Measurements from ENCODE around the gene MED6.

The MED6 gene

GRCh38 chr14:70618314-70618713 is 17.9 kb upstream of the MED6 start:
- Histone ChIP-seq H3K36me3 (no peaks in the 10 kb centered on the region), H4K20me1 (no peaks in the 10 kb centered on the region), H3K4me1 (no peaks in the 10 kb centered on the region), H3K9me3 (replicated peaks in 1 of 11) (no peaks in the 10 kb centered on the region), H3K4me3 (no peak overlapping the region), H3K4me2 (no peak overlapping the region), H3K27me3 (no peaks in the 10 kb centered on the region), H3K27ac (no peak overlapping the region), H3K9ac (no peak overlapping the region)
- TF ChIP-seq Cebpa-rat (IDR thresholded peaks at IDR 0.05): no peak

- H3K4me1 ChIP-seq: no peaks in the 10 kb centered on the region
- H3K27ac ChIP-seq: no peak overlapping the region
- TF ChIP-seq Cebpa-rat (IDR thresholded peaks at IDR 0.05): no peak
- no peak overlapping the region for H3K4me2 ChIP-seq
- no peak overlapping the region for H3K4me3 ChIP-seq
- no peaks in the 10 kb centered on the region for H3K36me3 ChIP-seq
- H3K9ac ChIP-seq: no peak overlapping the region
- H3K9me3 ChIP-seq (replicated peaks in 1 of 11): no peaks in the 10 kb centered on the region
- no peaks in the 10 kb centered on the region for H3K27me3 ChIP-seq
- no peaks in the 10 kb centered on the region for H4K20me1 ChIP-seq
These were observed 16.2 kb upstream of the MED6 start for GRCh38 chr14:70616646-70617045.

DNA sequence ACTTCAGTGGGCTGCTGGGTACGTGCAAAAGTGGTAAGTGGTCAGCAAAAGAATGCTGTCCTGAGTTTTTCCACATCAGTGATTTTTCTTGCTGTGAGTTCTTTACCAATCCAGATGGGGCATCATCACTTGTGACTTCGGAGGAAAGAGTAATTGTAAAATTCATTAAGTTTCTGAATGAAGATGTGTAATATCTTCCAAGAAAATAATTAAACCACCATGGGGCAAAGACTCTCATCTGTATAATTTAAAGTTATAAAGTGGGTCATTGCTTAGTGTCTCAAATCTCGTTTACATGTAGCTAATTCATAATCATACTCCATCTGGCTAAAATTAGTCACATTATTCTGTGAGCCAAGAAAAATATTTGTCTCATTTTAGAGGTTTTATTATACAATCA is 10.8 kb upstream of the MED6 start:
- Histone ChIP-seq H3K4me1 (no peaks in the 10 kb centered on the region), H3K36me3 (no peaks in the 10 kb centered on the region), H4K20me1 (no peaks in the 10 kb centered on the region), H3K27ac (no peak overlapping the region), H3K4me2 (no peak overlapping the region), H3K9me3 (replicated peaks in 1 of 11) (no peaks in the 10 kb centered on the region), H3K9ac (no peak overlapping the region), H3K4me3 (no peak overlapping the region), H3K27me3 (no peaks in the 10 kb centered on the region)
- TF ChIP-seq Cebpa-rat (IDR thresholded peaks at IDR 0.05): no peak

DNA sequence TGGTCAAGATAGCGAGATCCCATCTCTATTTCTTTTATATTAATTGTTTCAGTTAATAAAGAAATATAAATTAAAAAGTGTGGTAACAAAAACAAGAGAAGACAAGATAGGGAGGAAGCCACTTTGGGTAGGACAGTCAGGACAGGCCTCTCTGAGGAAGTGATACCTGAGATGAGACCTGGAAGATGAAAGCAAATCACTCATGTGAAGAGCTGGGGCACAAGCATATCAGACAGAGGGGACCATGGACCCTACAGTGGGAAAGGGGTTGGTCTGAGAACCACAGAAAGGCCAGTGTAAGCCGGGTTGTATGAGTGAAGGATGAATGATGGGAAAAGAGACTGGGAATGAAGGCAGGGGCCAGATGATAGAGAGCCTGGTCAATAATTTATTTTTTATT is 1.8 kb upstream of the MED6 start:
- no peaks in the 10 kb centered on the region for H3K27me3 ChIP-seq
- no peak overlapping the region for H3K9ac ChIP-seq
- TF ChIP-seq Cebpa-rat (IDR thresholded peaks at IDR 0.05): no peak
- H3K27ac ChIP-seq: no peak overlapping the region
- no peak overlapping the region for H3K4me2 ChIP-seq
- no peak overlapping the region for H3K4me3 ChIP-seq
- no peaks in the 10 kb centered on the region for H3K9me3 ChIP-seq (replicated peaks in 1 of 11)
- peaks cover 18 to 28% (median 21%) of the 10 kb centered on the region in 10 experiments for H3K4me1 ChIP-seq
- peaks cover 0 to 27% (median 22%) of the 10 kb centered on the region in 11 experiments; a peak in 17 of 22 replicates for H4K20me1 ChIP-seq
- H3K36me3 ChIP-seq: peaks cover 0 to 11% (median 6%) of the 10 kb centered on the region in 11 experiments; a peak in 8 of 22 replicates

GRCh38 chr14:70601162-70601561 is 707 bp upstream of the MED6 start:
- H3K4me2 ChIP-seq: peak overlapping the region; percentile 68 to 89 (median 80)
- peaks cover 8 to 22% (median 15%) of the 10 kb centered on the region in 11 experiments for H3K36me3 ChIP-seq
- H3K27ac ChIP-seq: peak overlapping the region in 10 of 11 experiments; percentile 61 to 78 (median 70); a peak in 18 of 22 replicates
- peak overlapping the region; percentile 48 to 91 (median 60) for H3K4me3 ChIP-seq
- H4K20me1 ChIP-seq: peaks cover 4 to 38% (median 32%) of the 10 kb centered on the region in 11 experiments; a peak in 19 of 22 replicates
- H3K27me3 ChIP-seq: no peaks in the 10 kb centered on the region
- H3K9ac ChIP-seq: peak overlapping the region; percentile 58 to 79 (median 73); a peak in 18 of 22 replicates
- peaks cover 18 to 28% (median 21%) of the 10 kb centered on the region in 10 experiments for H3K4me1 ChIP-seq
- no peaks in the 10 kb centered on the region for H3K9me3 ChIP-seq (replicated peaks in 1 of 11)
- no peak for TF ChIP-seq Cebpa-rat (IDR thresholded peaks at IDR 0.05)

- TF ChIP-seq Cebpa-rat (IDR thresholded peaks at IDR 0.05): no peak
- peaks cover 22 to 56% (median 50%) of the 10 kb centered on the region in 11 experiments; a peak in 20 of 22 replicates for H4K20me1 ChIP-seq
- H3K4me1 ChIP-seq: peaks cover 18 to 28% (median 21%) of the 10 kb centered on the region in 10 experiments
- peak overlapping the region in 2 of 11 experiments; percentile 91 to 95; a peak in 4 of 22 replicates for H3K27ac ChIP-seq
- H3K36me3 ChIP-seq: peaks cover 26 to 40% (median 33%) of the 10 kb centered on the region in 11 experiments
- H3K9me3 ChIP-seq (replicated peaks in 1 of 11): no peaks in the 10 kb centered on the region
- H3K27me3 ChIP-seq: no peaks in the 10 kb centered on the region
- H3K9ac ChIP-seq: peak overlapping the region; percentile 79 to 95 (median 87); a peak in 13 of 22 replicates
- H3K4me3 ChIP-seq: peak overlapping the region; percentile 69 to 96 (median 87)
- peak overlapping the region; percentile 84 to 98 (median 93) for H3K4me2 ChIP-seq
These were observed 1.1 kb downstream of the MED6 start for GRCh38 chr14:70599345-70599744.

GRCh38 chr14:70597731-70598130 is 2.7 kb downstream of the MED6 start:
- peaks cover 42 to 57% (median 49%) of the 10 kb centered on the region in 11 experiments for H3K36me3 ChIP-seq
- H3K27me3 ChIP-seq: no peaks in the 10 kb centered on the region
- peaks cover 26 to 72% (median 63%) of the 10 kb centered on the region in 11 experiments; a peak in 20 of 22 replicates for H4K20me1 ChIP-seq
- no peak overlapping the region for H3K9ac ChIP-seq
- H3K4me2 ChIP-seq: no peak overlapping the region
- H3K4me1 ChIP-seq: peaks cover 18 to 28% (median 21%) of the 10 kb centered on the region in 10 experiments
- no peaks in the 10 kb centered on the region for H3K9me3 ChIP-seq (replicated peaks in 1 of 11)
- H3K27ac ChIP-seq: no peak overlapping the region
- TF ChIP-seq Cebpa-rat (IDR thresholded peaks at IDR 0.05): no peak
- H3K4me3 ChIP-seq: no peak overlapping the region

DNA sequence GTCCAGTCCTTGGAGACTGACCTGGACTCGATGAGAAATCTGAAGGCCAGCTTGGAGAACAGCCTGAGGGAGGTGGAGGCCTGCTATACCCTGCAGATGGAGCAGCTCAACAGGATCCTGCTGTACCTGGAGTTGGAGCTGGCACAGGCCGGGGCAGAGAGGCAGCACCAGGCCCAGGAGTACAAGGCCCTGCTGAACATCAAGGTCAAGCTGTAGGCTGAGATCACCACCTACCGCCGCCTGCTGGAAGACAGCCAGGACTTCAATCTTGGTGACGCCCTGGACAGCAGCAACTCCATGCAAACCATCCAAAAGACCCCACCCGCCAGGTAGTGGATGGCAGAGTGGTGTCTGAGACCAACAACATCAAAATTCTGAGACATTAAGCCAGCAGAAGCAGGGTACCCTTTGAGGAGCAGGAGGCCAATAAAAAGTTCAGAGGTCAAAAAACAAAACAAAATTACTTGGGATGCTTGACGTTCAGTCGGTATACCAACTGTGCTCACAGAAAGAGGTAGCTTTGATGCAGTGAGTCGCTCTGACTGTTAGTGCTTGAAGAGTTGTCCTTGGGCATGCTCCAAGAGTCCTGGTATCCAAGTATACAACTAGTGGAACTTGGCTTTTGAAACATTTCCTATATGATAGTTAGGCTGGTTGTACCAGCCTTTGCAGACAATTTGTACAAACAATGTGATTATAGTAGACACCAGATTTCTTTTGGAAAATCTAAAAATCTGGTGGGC is 4.8 kb downstream of the MED6 start:
- Histone ChIP-seq H3K4me1 (peaks cover 12 to 22% (median 14%) of the 10 kb centered on the region in 10 experiments), H3K36me3 (peaks cover 63 to 78% (median 70%) of the 10 kb centered on the region in 11 experiments), H3K4me2 (no peak overlapping the region), H4K20me1 (peaks cover 28 to 83% (median 63%) of the 10 kb centered on the region in 11 experiments; a peak in 20 of 22 replicates), H3K27me3 (no peaks in the 10 kb centered on the region), H3K9me3 (replicated peaks in 1 of 11) (no peaks in the 10 kb centered on the region), H3K9ac (no peak overlapping the region), H3K4me3 (no peak overlapping the region), H3K27ac (no peak overlapping the region)
- TF ChIP-seq Cebpa-rat (IDR thresholded peaks at IDR 0.05): no peak

DNA sequence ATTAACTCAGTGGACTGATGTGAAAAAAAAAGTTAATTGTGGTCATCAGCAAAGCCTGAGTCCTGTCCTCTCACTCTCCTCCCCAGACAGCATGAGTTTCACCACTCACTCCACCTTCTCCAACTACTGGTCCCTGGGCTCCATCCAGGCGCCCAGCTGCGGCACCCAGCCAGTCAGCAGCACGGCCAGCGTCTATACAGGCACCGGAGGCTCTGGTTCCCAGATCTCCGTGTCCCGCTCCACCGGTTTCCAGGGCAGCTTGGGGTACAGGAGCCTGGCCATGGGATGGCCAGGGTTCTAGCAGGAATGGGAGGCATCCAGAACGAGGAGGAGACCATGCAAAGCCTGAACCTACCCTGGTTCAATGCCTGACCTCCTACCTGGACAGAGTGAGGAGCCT is 6.0 kb downstream of the MED6 start:
- Histone ChIP-seq H3K4me1 (peaks cover 7 to 17% (median 10%) of the 10 kb centered on the region in 10 experiments), H3K36me3 (peaks cover 75 to 89% (median 82%) of the 10 kb centered on the region in 11 experiments), H3K9me3 (replicated peaks in 1 of 11) (no peaks in the 10 kb centered on the region), H3K4me3 (no peak overlapping the region), H3K27me3 (no peaks in the 10 kb centered on the region), H4K20me1 (peaks cover 32 to 86% (median 63%) of the 10 kb centered on the region in 11 experiments; a peak in 20 of 22 replicates), H3K4me2 (no peak overlapping the region), H3K9ac (no peak overlapping the region), H3K27ac (no peak overlapping the region)
- no peak for TF ChIP-seq Cebpa-rat (IDR thresholded peaks at IDR 0.05)

All from BLaER1 treated with 17β-estradiol and CSF1 and Interleukin-3, amounts not matched to agents 10 nM and 100 nM (cell line).